DND-41 (cell line): ENCODE data around the gene NF1.

ENCODE experiments used
- ATAC-seq: fragments of 200-7000 bp; cut with Tn5 transposase; 3 replicates; pipeline ENCODE4 v1.9.1; 2021; ENCODE audit warnings: low read depth; ENCODE audit not compliant: insufficient read depth
- DNase-seq: peaks from one replicate; pipeline ENCODE4 v3.0.0-alpha.2; 2020
- H2AFZ ChIP-seq: 2 replicates; pipeline ENCODE4 v1.6.0; 2012; ENCODE audit warnings: low read depth, low read length
- H3K27ac ChIP-seq: 2 replicates; pipeline ENCODE4 v1.5.1; 2012; ENCODE audit warnings: low read length, inconsistent platforms
- H3K27me3 ChIP-seq: fragments of 200-600 bp; sonication (generic); 2 replicates; pipeline ENCODE4 v1.6.0; 2012; ENCODE audit warnings: low read length, mild to moderate bottlenecking, inconsistent platforms; ENCODE audit not compliant: insufficient read depth, poor library complexity
- H3K36me3 ChIP-seq: 2 replicates; pipeline ENCODE4 v1.5.1; 2012; ENCODE audit warnings: low read length, inconsistent platforms; ENCODE audit not compliant: insufficient read depth
- H3K4me1 ChIP-seq: 2 replicates; pipeline ENCODE4 v1.5.1; 2012; ENCODE audit warnings: mild to moderate bottlenecking, low read length; ENCODE audit not compliant: insufficient read depth
- H3K4me2 ChIP-seq: 2 replicates; pipeline ENCODE4 v1.6.0; 2012; ENCODE audit warnings: mild to moderate bottlenecking, moderate library complexity, low read length, inconsistent platforms; ENCODE audit not compliant: insufficient read depth
- H3K4me3 ChIP-seq, 2 experiments: fragments of 200-600 bp in 1 of 2; shearing (Covaris generic) in 1 of 2; 2 replicates each; pipeline ENCODE4 v1.5.1; 2012 to 2016; ENCODE audit warnings: inconsistent platforms in 2 of 2, low read length in 2 of 2, mild to moderate bottlenecking in 2 of 2, low read depth in 1 of 2, moderate library complexity in 1 of 2
- H3K79me2 ChIP-seq: 2 replicates; pipeline ENCODE4 v1.6.0; 2012; ENCODE audit warnings: low read length, inconsistent platforms; ENCODE audit not compliant: insufficient read depth
- H3K9ac ChIP-seq: 2 replicates; pipeline ENCODE4 v1.6.0; 2012; ENCODE audit warnings: low read depth, mild to moderate bottlenecking, inconsistent platforms, low read length, moderate library complexity
- H3K9me3 ChIP-seq: 2 replicates; pipeline ENCODE4 v1.5.1; 2012; ENCODE audit warnings: low read length, moderate library complexity, mild to moderate bottlenecking, inconsistent platforms; ENCODE audit not compliant: insufficient read depth, severe bottlenecking
- H4K20me1 ChIP-seq: 2 replicates; pipeline ENCODE4 v1.6.0; 2012; ENCODE audit warnings: low read length; ENCODE audit not compliant: insufficient read depth
- CTCF ChIP-seq: IDR thresholded peaks from 2 replicates; pipeline ENCODE4 v1.5.1; 2012; ENCODE audit warnings: borderline replicate concordance, low read length, moderate library complexity, mild to moderate bottlenecking; ENCODE audit not compliant: poor library complexity, severe bottlenecking; ENCODE audit errors: extremely low read depth
- EZH2 ChIP-seq: IDR thresholded peaks from 3 replicates; pipeline ENCODE4 v1.6.1; 2012; ENCODE audit warnings: borderline replicate concordance, low read depth, mild to moderate bottlenecking, moderate library complexity, low read length, inconsistent platforms; ENCODE audit not compliant: severe bottlenecking

NF1 gene

GRCh38 chr17:31053071-31053470 is 41.7 kb upstream of the NF1 start:
- no peaks in the 10 kb centered on the region for H3K36me3 ChIP-seq
- DNase-seq (no peak), ATAC-seq (no peak)
- no peak overlapping the region for H3K4me2 ChIP-seq
- no peak overlapping the region for H3K4me3 ChIP-seq
- no peaks in the 10 kb centered on the region for H4K20me1 ChIP-seq
- H3K4me1 ChIP-seq, result no peaks in the 10 kb centered on the region
- H3K79me2 ChIP-seq, result no peaks in the 10 kb centered on the region
- no peak overlapping the region for H2AFZ ChIP-seq
- TF ChIP-seq EZH2 (no peak), CTCF (no peak)
- no peaks in the 10 kb centered on the region for H3K9me3 ChIP-seq
- H3K27ac ChIP-seq, result no peak overlapping the region
- no peaks in the 10 kb centered on the region for H3K27me3 ChIP-seq
- no peak overlapping the region for H3K9ac ChIP-seq

DNA sequence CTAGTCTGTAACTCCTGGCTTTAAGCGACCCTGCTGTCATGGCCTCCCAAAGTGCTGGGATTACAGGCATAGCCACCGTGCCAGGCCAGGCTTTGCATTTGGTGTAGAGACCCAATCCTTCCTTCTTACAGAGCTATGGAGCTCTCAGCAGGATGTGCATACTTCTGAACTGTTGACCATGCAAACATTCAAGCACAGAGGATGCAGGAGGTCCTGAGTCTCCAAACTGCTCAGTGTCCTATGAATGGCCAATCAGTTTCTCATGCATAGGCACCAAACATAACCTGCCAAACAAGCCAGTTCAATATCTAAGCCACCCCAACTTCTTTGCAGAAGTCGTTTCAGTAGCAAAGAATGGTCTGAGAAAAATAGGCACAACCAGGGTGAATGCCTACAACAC is 40.0 kb upstream of the NF1 start:
- no peaks in the 10 kb centered on the region for H3K27me3 ChIP-seq
- H2AFZ ChIP-seq, result no peak overlapping the region
- H3K9ac ChIP-seq, result no peak overlapping the region
- H3K4me3 ChIP-seq, result no peak overlapping the region
- H4K20me1 ChIP-seq, result no peaks in the 10 kb centered on the region
- DNase-seq, result no peak
- no peaks in the 10 kb centered on the region for H3K79me2 ChIP-seq
- no peaks in the 10 kb centered on the region for H3K4me1 ChIP-seq
- no peak overlapping the region for H3K4me2 ChIP-seq
- no peaks in the 10 kb centered on the region for H3K36me3 ChIP-seq
- no peak for TF ChIP-seq EZH2
- no peak for TF ChIP-seq CTCF
- no peak for ATAC-seq
- no peak overlapping the region for H3K27ac ChIP-seq
- H3K9me3 ChIP-seq, result no peaks in the 10 kb centered on the region

DNA sequence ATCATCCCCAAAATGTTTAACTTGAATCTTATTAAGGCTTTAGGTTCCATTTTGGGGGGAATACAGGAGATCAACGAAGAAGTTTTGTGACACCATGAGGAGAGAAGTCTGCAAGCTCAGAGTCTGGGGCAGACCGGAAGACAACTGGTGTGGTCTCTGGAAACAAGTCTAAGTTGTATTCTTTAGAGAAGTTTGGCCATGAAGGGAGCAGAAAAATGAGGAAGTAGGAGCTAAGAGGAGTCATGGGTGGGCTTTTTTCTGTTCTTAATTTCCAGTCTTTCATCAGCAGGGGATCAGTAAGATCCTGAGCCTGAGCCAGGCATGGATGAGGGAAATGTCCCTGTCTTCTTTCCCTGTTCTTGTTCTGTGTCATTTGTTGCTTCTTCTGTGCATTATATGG is 35.8 kb upstream of the NF1 start:
- ATAC-seq, result no peak
- no peaks in the 10 kb centered on the region for H3K4me1 ChIP-seq
- no peaks in the 10 kb centered on the region for H3K36me3 ChIP-seq
- no peak for DNase-seq
- H3K27me3 ChIP-seq, result no peaks in the 10 kb centered on the region
- H3K79me2 ChIP-seq, result no peaks in the 10 kb centered on the region
- no peak for TF ChIP-seq EZH2
- TF ChIP-seq CTCF, result no peak
- H3K27ac ChIP-seq, result no peak overlapping the region
- H4K20me1 ChIP-seq, result no peaks in the 10 kb centered on the region
- H3K4me3 ChIP-seq, result no peak overlapping the region
- no peaks in the 10 kb centered on the region for H3K9me3 ChIP-seq
- no peak overlapping the region for H3K9ac ChIP-seq
- no peak overlapping the region for H3K4me2 ChIP-seq
- no peak overlapping the region for H2AFZ ChIP-seq

DNA sequence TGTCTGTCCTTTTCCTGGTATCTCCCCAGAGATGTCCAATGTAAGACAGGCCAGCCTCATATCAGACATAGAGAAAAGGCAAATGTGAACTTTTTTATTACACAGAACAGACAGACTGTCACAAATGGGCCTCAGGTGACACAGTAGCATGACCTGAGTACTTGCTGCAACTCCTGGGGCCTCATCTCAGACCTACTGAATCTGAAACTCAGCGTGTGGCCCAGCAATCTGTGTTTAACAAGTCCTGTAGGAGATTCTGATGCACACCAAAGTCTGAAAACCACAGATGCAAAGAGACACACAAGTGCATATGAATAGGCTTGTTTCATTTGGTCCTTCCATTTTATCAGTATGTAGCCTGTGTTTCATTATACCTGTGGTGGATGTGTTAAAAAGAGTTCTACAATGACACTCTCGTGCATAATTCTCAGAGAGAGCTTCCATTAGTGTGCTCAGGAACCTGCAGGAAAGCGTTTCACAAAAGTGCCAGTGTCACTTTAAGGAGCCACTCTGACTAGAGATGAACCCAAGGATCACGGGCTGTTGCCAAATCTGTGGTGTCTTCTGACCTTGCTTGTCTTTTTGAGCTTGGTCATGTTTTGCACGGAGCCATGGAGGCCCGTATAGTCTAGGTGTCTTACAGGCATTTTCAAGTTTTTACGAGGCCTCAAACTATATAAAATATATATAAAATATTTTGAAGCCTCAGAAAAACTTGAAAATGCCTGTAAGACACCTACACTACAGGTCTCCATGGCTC is 33.8 kb upstream of the NF1 start:
- Histone ChIP-seq H3K36me3 (no peaks in the 10 kb centered on the region), H3K27me3 (no peaks in the 10 kb centered on the region), H3K27ac (no peak overlapping the region), H3K4me2 (no peak overlapping the region), H3K9me3 (no peaks in the 10 kb centered on the region), H4K20me1 (no peaks in the 10 kb centered on the region), H3K4me1 (no peaks in the 10 kb centered on the region), H3K9ac (no peak overlapping the region), H3K79me2 (no peaks in the 10 kb centered on the region), H3K4me3 (no peak overlapping the region), H2AFZ (no peak overlapping the region)
- ATAC-seq, result no peak
- TF ChIP-seq EZH2 (no peak), CTCF (no peak)
- no peak for DNase-seq
